CD14-positive monocyte (primary cell): ENCODE measurements around the gene PLCD3. TPM values are rescaled to one million over a fixed set of nuclear protein-coding genes. Genes with fewer than 3 reads are reported as not detected.

Experiments used
- DNase-seq, 3 donors: peaks; one replicate each; pipeline ENCODE4 v3.0.0-alpha.2; 2011 to 2022
- H2AFZ ChIP-seq: 2 replicates; pipeline ENCODE4 v1.6.0; 2012; ENCODE audit warnings: mild to moderate bottlenecking, low read depth, low read length, inconsistent platforms; ENCODE audit not compliant: insufficient read depth, poor library complexity, severe bottlenecking
- H3K27ac ChIP-seq, 2 donors: 1 replicate in 1 of 2; 2 replicates in 1 of 2; pipeline ENCODE4 v1.5.1; 2012 to 2013; ENCODE audit warnings: low read length in 2 of 2, control low read depth in 1 of 2, inconsistent platforms in 1 of 2, low read depth in 1 of 2, mild to moderate bottlenecking in 1 of 2
- H3K27me3 ChIP-seq, 2 donors: one replicate each; pipeline versions ENCODE4 v1.6.0 to v1.6.1; 2011 to 2013; ENCODE audit warnings: low read length in 2 of 2; ENCODE audit not compliant: control insufficient read depth in 2 of 2, insufficient read depth in 2 of 2
- H3K36me3 ChIP-seq, 2 donors: replicated peaks in 1 of 2; 1 replicate in 1 of 2; 2 replicates in 1 of 2; pipeline versions ENCODE4 v1.5.1 to v1.6.1; 2012 to 2013; ENCODE audit warnings: low read length in 2 of 2, control low read depth in 1 of 2, inconsistent platforms in 1 of 2, mild to moderate bottlenecking in 1 of 2; ENCODE audit not compliant: insufficient read depth in 2 of 2, control insufficient read depth in 1 of 2
- H3K4me1 ChIP-seq, 2 donors: 1 replicate in 1 of 2; 2 replicates in 1 of 2; pipeline versions ENCODE4 v1.5.1 to v1.6.1; 2012 to 2013; ENCODE audit warnings: low read length in 2 of 2, control low read depth in 1 of 2, inconsistent platforms in 1 of 2, mild to moderate bottlenecking in 1 of 2, moderate library complexity in 1 of 2; ENCODE audit not compliant: insufficient read depth in 2 of 2, control insufficient read depth in 1 of 2
- H3K4me2 ChIP-seq: replicated peaks from 2 replicates; pipeline ENCODE3; 2012; ENCODE audit warnings: low read length, moderate library complexity, mild to moderate bottlenecking; ENCODE audit not compliant: poor library complexity, severe bottlenecking; ENCODE audit errors: extremely low read depth
- H3K4me3 ChIP-seq, 3 experiments: fragments of 200-600 bp in 1 of 3; sonication (generic) in 1 of 3; replicated peaks in 1 of 3; 1 replicate in 2 of 3; 2 replicates in 1 of 3; pipeline ENCODE4 v1.5.1; 2011 to 2013; ENCODE audit warnings: low read length in 3 of 3, mild to moderate bottlenecking in 3 of 3, control low read depth in 2 of 3, low read depth in 2 of 3, inconsistent platforms in 1 of 3, moderate library complexity in 1 of 3
- H3K79me2 ChIP-seq: 2 replicates; pipeline ENCODE4 v1.6.0; 2012; ENCODE audit warnings: mild to moderate bottlenecking, control low read depth, inconsistent platforms, low read length, moderate library complexity; ENCODE audit not compliant: insufficient read depth
- H3K9ac ChIP-seq: 2 replicates; pipeline ENCODE4 v1.6.0; 2017; ENCODE audit warnings: low read length, mild to moderate bottlenecking; ENCODE audit not compliant: insufficient read depth, poor library complexity, severe bottlenecking
- H3K9me3 ChIP-seq, 2 donors: replicated peaks in 1 of 2; 1 replicate in 1 of 2; 2 replicates in 1 of 2; pipeline versions ENCODE4 v1.5.1 to v1.6.1; 2012 to 2013; ENCODE audit warnings: low read length in 2 of 2, control low read depth in 1 of 2; ENCODE audit not compliant: control insufficient read depth in 1 of 2, insufficient read depth in 1 of 2
- H4K20me1 ChIP-seq: 2 replicates; pipeline ENCODE4 v1.6.0; 2012; ENCODE audit warnings: mild to moderate bottlenecking, low read length, control low read depth, moderate library complexity; ENCODE audit not compliant: insufficient read depth
- H3K27ac Mint-ChIP-seq, 7 donors: one replicate each; pipeline ENCODE4 v1.8.0; 2020; ENCODE audit warnings: mild to moderate bottlenecking in 7 of 7, mixed read lengths in 7 of 7, moderate library complexity in 6 of 7, inconsistent platforms in 2 of 7
- H3K27me3 Mint-ChIP-seq, 3 donors: one replicate each; pipeline ENCODE4 v1.8.0; 2021 to 2022; ENCODE audit warnings: low read depth in 3 of 3, mild to moderate bottlenecking in 3 of 3, mixed read lengths in 3 of 3, moderate library complexity in 3 of 3, inconsistent platforms in 1 of 3
- H3K36me3 Mint-ChIP-seq, 2 donors: one replicate each; pipeline ENCODE4 v1.8.0; 2020; ENCODE audit warnings: mixed read lengths in 2 of 2, inconsistent platforms in 1 of 2, mild to moderate bottlenecking in 1 of 2
- H3K4me1 Mint-ChIP-seq: one replicate; pipeline ENCODE4 v1.8.0; 2020; ENCODE audit warnings: mild to moderate bottlenecking, mixed read lengths
- H3K4me3 Mint-ChIP-seq, 2 donors: one replicate each; pipeline ENCODE4 v1.8.0; 2020; ENCODE audit warnings: mild to moderate bottlenecking in 2 of 2, mixed read lengths in 2 of 2, moderate library complexity in 1 of 2
- H3K9me3 Mint-ChIP-seq, 7 donors: one replicate each; pipeline ENCODE4 v1.8.0; 2020 to 2022; ENCODE audit warnings: mixed read lengths in 7 of 7, mild to moderate bottlenecking in 6 of 7, moderate library complexity in 6 of 7, inconsistent platforms in 2 of 7
- CTCF ChIP-seq: fragments of 200-600 bp; IDR thresholded peaks from one replicate; pipeline ENCODE4 v1.8.0; 2022; ENCODE audit warnings: antibody characterized with exemption, mild to moderate bottlenecking
- WGBS: methylation state at CpG from one replicate; pipeline ENCODE4 v1.1.5; 2013; ENCODE audit warnings: missing lambda C conversion rate; ENCODE audit not compliant: insufficient coverage; 5-methylcytosine and 5-hydroxymethylcytosine counted together
- intact Hi-C, 2 donors: fragments of 100-400 bp; cut with micrococcal nuclease; formaldehyde crosslinking; loops; one replicate each; pipeline versions ENCODE4 v1.15.0 to v1.15.1; 2023
- polyA plus RNA-seq, 3 donors: library from polyadenylated mRNA; depleted of rRNA in 1 of 3; unstranded in 2 of 3; stranded (reverse) in 1 of 3; fragments of 300-500 nt in 2 of 3; fragments of >200 nt in 1 of 3; fragmentation: Illumina TruSeq in 2 of 3; gene quantifications; 1 replicate in 2 of 3; 2 replicates in 1 of 3; pipeline ENCODE4 v1.2.3, GENCODE V29; 2012 to 2021

PLCD3 gene
- polyA plus RNA-seq, 3 donors = 0.97 to 25.8 (median 2.5) TPM

- Mint-ChIP-seq H3K27ac (no peak overlapping the region), H3K4me1 (no peaks in the 10 kb centered on the region), H3K27me3 (no peaks in the 10 kb centered on the region), H3K9me3 (no peaks in the 10 kb centered on the region), H3K36me3 (peaks cover 72 to 99% of the 10 kb centered on the region in 2 donors), H3K4me3 (no peak overlapping the region)
- Histone ChIP-seq H3K4me1 (no peaks in the 10 kb centered on the region), H3K27ac (no peak overlapping the region), H3K4me2 (no peak overlapping the region), H2AFZ (no peak overlapping the region), H3K9ac (no peak overlapping the region), H3K27me3 (no peaks in the 10 kb centered on the region), H3K36me3 (peaks cover 83 to 97% of the 10 kb centered on the region in 2 donors), H3K79me2 (peaks cover 2% of the 10 kb centered on the region), H3K9me3 (no peaks in the 10 kb centered on the region), H3K4me3 (no peak overlapping the region), H4K20me1 (peaks cover 37% of the 10 kb centered on the region)
- DNase-seq = no peak
- TF ChIP-seq CTCF = no peak
- WGBS = 92% methylated on average over 4 of the region's 5 CpGs
- intact Hi-C loops = no loop called here
Observed at GRCh38 chr17:45087978-45088377, 44.3 kb downstream of the PLCD3 start.

GRCh38 chr17:45087504-45087975 lies 44.8 kb downstream of the PLCD3 start:
- H3K9me3 Mint-ChIP-seq = no peaks in the 10 kb centered on the region
- DNase-seq = no peak
- H3K27me3 Mint-ChIP-seq = no peaks in the 10 kb centered on the region
- peaks cover 80 to 97% of the 10 kb centered on the region in 2 donors for H3K36me3 ChIP-seq
- WGBS = 100% methylated on average over 3 of the region's 3 CpGs
- TF ChIP-seq CTCF = no peak
- no peaks in the 10 kb centered on the region for H3K9me3 ChIP-seq
- intact Hi-C loops = no loop called here
- H4K20me1 ChIP-seq = peaks cover 39% of the 10 kb centered on the region
- H2AFZ ChIP-seq = no peak overlapping the region
- no peak overlapping the region for H3K27ac ChIP-seq
- no peak overlapping the region for H3K4me3 ChIP-seq
- H3K4me1 Mint-ChIP-seq = no peaks in the 10 kb centered on the region
- no peaks in the 10 kb centered on the region for H3K27me3 ChIP-seq
- no peak overlapping the region for H3K4me3 Mint-ChIP-seq
- H3K4me2 ChIP-seq = no peak overlapping the region
- peaks cover 2% of the 10 kb centered on the region for H3K79me2 ChIP-seq
- H3K36me3 Mint-ChIP-seq = peaks cover 69 to 99% of the 10 kb centered on the region in 2 donors
- no peak overlapping the region for H3K9ac ChIP-seq
- H3K27ac Mint-ChIP-seq = peak overlapping the region in 1 of 7 donors; percentile 50
- no peaks in the 10 kb centered on the region for H3K4me1 ChIP-seq
